Right ventricle myocardium inferior (tissue), 1 donor: ENCODE results near the gene LUC7L3. TPM values are rescaled to one million over a fixed set of nuclear protein-coding genes. Genes with fewer than 3 reads are reported as not detected.

Experiments used
- ATAC-seq: fragments of 200-7000 bp; cut with Tn5 transposase; one replicate; pipeline ENCODE4 v1.9.1; 2020; ENCODE audit warnings: mild to moderate bottlenecking, moderate library complexity
- DNase-seq: peaks from one replicate; pipeline ENCODE4 v3.0.0; 2021; ENCODE audit errors: missing footprints
- intact Hi-C: fragments of 100-400 bp; cut with DNase I; formaldehyde crosslinking; loops from one replicate; pipeline ENCODE4 v1.11.0; 2022
- total RNA-seq: library from RNA; stranded (reverse); fragmentation: NEBNext Ultra II Directional; extraction: Animal tissue kit (Norgen Biotek cat#: 25700); gene quantifications from one replicate; pipeline ENCODE4 v1.2.1, GENCODE V29; 2021
- donor health status: DM: no; HTN: yes; CAD: no; lungs with severe emphysema.

The LUC7L3 gene
- total RNA-seq, 1 donor from 2014 or later, result 49.3 TPM

GRCh38 chr17:50768346-50768761 is 49.0 kb downstream of the LUC7L3 start:
- intact Hi-C loops, result no loop called here
- no peak for ATAC-seq
- DNase-seq, result no peak

- DNase-seq, result no peak
- intact Hi-C loops, result no loop called here
- ATAC-seq, result no peak
These were observed 50.5 kb downstream of the LUC7L3 start for GRCh38 chr17:50769884-50770283.

- no peak for ATAC-seq
- intact Hi-C loops, result no loop called here
- no peak for DNase-seq
These were observed 50.9 kb downstream of the LUC7L3 start for GRCh38 chr17:50770346-50770745.

- intact Hi-C loops, result no loop called here
- DNase-seq (no peak), ATAC-seq (no peak)
These were observed 52.8 kb downstream of the LUC7L3 start for GRCh38 chr17:50771991-50772785.

- no peak for DNase-seq
- intact Hi-C loops, result no loop called here
- no peak for ATAC-seq
These were observed 54.9 kb downstream of the LUC7L3 start for GRCh38 chr17:50774225-50774803.

- ATAC-seq, result no peak
- DNase-seq, result no peak
- intact Hi-C loops, result no loop called here
These were observed 56.5 kb downstream of the LUC7L3 start for GRCh38 chr17:50775926-50776325.

- intact Hi-C loops, result no loop called here
- DNase-seq (no peak), ATAC-seq (no peak)
These were observed 59.1 kb downstream of the LUC7L3 start for GRCh38 chr17:50778471-50778870.

GRCh38 chr17:50778988-50779387 is 59.6 kb downstream of the LUC7L3 start:
- intact Hi-C loops, result no loop called here
- no peak for DNase-seq
- no peak for ATAC-seq

GRCh38 chr17:50779747-50780353 is 60.4 kb downstream of the LUC7L3 start:
- DNase-seq (no peak), ATAC-seq (no peak)
- intact Hi-C loops, result no loop called here

GRCh38 chr17:50781167-50781566 is 61.8 kb downstream of the LUC7L3 start:
- ATAC-seq, result no peak
- no peak for DNase-seq
- intact Hi-C loops, result no loop called here

GRCh38 chr17:50783193-50783660 is 63.8 kb downstream of the LUC7L3 start:
- intact Hi-C loops, result loop anchor here (1.0 to 2.0 kb wide), 2 partner anchors 59 to 174 kb away; no protein-coding TSS in a partner anchor
- DNase-seq (peak; percentile 92), ATAC-seq (peak; percentile 86)

- no peak for ATAC-seq
- intact Hi-C loops, result loop anchor here (1.0 to 2.0 kb wide), 2 partner anchors 58 to 173 kb away; no protein-coding TSS in a partner anchor
These were observed 64.5 kb downstream of the LUC7L3 start for GRCh38 chr17:50783905-50784304.

GRCh38 chr17:50785126-50785525 is 65.7 kb downstream of the LUC7L3 start:
- DNase-seq (no peak), ATAC-seq (no peak)
- intact Hi-C loops, result no loop called here

More at GRCh38 chr17:50783905-50784304, 64.5 kb downstream of the LUC7L3 start:
- no peak for DNase-seq

GRCh38 chr17:50785946-50786570 is 66.7 kb downstream of the LUC7L3 start:
- DNase-seq, result no peak
- peak; percentile 70 for ATAC-seq
- intact Hi-C loops, result no loop called here

- ATAC-seq (no peak), DNase-seq (no peak)
- intact Hi-C loops, result no loop called here
These were observed 67.7 kb downstream of the LUC7L3 start for GRCh38 chr17:50787106-50787505.

GRCh38 chr17:50790618-50791017 is 71.2 kb downstream of the LUC7L3 start:
- DNase-seq, result no peak
- intact Hi-C loops, result no loop called here
- ATAC-seq, result no peak

GRCh38 chr17:50792132-50792531 is 72.7 kb downstream of the LUC7L3 start:
- ATAC-seq (no peak), DNase-seq (no peak)
- intact Hi-C loops, result no loop called here

GRCh38 chr17:50793007-50793406 is 73.6 kb downstream of the LUC7L3 start:
- DNase-seq (no peak), ATAC-seq (no peak)
- intact Hi-C loops, result no loop called here

- intact Hi-C loops, result no loop called here
- DNase-seq (no peak), ATAC-seq (no peak)
These were observed 75.0 kb downstream of the LUC7L3 start for GRCh38 chr17:50794361-50794760.
